22Rv1 (cell line): Measurements from ENCODE around the gene EFCAB13.

Experiments
- ZFX ChIP-seq: fragments of 450-650 bp; IDR thresholded peaks from 2 replicates; pipeline ENCODE4 v1.6.1; 2017; ENCODE audit warnings: antibody characterized with exemption, borderline replicate concordance
- TF ChIP-seq, protein P1 (sequence below): fragments of 450-650 bp; IDR thresholded peaks from 2 replicates; pipeline ENCODE4 v1.5.1; 2017; ENCODE audit warnings: mild to moderate bottlenecking

DNA sequence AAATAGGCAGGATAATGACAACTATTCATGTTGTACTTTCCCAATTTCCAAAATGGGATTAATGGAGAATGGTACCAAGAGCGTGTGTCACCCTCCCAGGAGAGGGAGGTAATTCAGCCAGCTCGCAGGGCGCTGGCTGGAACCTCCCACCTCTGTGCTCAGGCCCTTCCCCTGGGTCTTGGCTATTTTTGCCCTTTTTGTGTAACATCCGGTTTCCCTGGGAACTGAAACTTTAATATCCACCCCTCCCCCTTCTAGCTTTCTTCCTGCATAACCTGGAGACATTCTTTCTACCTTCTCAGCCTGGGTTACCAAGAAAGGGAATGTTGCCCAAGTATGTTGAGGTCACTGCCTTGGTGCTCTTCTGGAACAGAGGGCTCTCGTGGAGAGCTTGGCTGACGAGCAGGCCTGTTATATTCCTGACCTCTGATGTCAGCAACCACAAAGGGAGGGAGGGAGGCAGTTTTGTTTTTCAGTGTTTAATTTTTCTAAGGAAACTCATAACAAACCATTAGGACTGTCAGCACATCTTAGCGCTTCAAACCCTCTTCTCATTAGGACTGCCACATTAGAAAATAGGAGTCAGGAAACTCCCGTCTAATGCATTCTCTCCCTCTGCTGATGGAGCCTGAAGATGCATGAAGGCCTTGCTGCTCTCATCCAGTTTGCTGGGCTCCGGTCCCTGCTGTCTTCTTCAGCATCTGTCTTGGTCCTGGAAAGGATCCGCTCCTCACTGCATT is 44.5 kb upstream of the EFCAB13 start:
- TF ChIP-seq, protein P1, sequence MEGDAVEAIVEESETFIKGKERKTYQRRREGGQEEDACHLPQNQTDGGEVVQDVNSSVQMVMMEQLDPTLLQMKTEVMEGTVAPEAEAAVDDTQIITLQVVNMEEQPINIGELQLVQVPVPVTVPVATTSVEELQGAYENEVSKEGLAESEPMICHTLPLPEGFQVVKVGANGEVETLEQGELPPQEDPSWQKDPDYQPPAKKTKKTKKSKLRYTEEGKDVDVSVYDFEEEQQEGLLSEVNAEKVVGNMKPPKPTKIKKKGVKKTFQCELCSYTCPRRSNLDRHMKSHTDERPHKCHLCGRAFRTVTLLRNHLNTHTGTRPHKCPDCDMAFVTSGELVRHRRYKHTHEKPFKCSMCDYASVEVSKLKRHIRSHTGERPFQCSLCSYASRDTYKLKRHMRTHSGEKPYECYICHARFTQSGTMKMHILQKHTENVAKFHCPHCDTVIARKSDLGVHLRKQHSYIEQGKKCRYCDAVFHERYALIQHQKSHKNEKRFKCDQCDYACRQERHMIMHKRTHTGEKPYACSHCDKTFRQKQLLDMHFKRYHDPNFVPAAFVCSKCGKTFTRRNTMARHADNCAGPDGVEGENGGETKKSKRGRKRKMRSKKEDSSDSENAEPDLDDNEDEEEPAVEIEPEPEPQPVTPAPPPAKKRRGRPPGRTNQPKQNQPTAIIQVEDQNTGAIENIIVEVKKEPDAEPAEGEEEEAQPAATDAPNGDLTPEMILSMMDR = no peak
- no peak for TF ChIP-seq ZFX
